Measurements from ENCODE around the gene RBP3. TPM values are rescaled to one million over a fixed set of nuclear protein-coding genes. Genes with fewer than 3 reads are reported as not detected.
A peak's percentile ranks its signal among the peaks of the same experiment; 100 is the strongest.

Gene RBP3
- total RNA-seq, 1 donor from 2014 or later: not detected

DNA sequence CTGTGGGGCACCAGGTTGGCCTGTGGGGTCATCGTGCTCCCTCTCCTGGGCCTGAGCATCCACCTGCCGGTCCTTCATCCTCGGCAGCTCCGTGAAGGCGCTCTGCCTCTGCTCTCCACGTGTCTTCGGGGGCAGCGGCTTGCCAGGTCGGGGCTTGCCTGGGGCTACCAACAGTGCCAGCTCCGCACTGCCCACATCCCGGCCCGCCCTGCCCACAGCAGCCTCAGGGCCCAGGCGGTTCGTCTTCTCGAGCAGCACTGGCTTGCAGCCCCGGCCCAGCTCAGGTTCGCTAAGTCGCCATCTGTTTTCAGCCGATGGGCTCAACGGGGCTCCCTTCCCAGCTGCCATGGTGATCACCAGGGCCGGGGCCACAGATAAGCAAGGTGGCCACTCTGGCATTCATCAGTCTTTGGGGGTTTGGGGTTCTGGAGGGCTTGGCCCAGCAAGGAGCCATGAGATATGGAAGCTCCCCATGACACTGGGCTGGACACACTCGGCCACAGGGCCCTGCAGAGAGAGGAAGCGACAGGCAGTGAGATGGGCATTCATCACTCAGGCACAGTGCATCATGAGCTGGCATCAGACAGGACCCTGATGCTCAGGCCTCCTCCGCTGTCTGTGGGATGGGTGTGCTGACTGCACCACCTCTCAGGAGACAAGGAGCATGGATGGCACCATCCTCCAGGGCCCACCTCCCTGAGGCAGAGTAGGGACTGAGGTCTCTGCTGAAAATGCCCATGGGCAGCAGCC is 20.4 kb downstream of the RBP3 start:
- no peaks in the 10 kb centered on the region for H3K36me3 Mint-ChIP-seq (ENCODE audit: low read depth)
- POLR2A ChIA-PET: no interaction called here
- H3K4me3 Mint-ChIP-seq: no peak overlapping the region
- H3K9me3 Mint-ChIP-seq: no peaks in the 10 kb centered on the region
- no peaks in the 10 kb centered on the region for H3K4me1 Mint-ChIP-seq
- intact Hi-C loops (cut with micrococcal nuclease): no loop called here
- TF ChIP-seq, protein P1, sequence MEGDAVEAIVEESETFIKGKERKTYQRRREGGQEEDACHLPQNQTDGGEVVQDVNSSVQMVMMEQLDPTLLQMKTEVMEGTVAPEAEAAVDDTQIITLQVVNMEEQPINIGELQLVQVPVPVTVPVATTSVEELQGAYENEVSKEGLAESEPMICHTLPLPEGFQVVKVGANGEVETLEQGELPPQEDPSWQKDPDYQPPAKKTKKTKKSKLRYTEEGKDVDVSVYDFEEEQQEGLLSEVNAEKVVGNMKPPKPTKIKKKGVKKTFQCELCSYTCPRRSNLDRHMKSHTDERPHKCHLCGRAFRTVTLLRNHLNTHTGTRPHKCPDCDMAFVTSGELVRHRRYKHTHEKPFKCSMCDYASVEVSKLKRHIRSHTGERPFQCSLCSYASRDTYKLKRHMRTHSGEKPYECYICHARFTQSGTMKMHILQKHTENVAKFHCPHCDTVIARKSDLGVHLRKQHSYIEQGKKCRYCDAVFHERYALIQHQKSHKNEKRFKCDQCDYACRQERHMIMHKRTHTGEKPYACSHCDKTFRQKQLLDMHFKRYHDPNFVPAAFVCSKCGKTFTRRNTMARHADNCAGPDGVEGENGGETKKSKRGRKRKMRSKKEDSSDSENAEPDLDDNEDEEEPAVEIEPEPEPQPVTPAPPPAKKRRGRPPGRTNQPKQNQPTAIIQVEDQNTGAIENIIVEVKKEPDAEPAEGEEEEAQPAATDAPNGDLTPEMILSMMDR (IDR thresholded peaks at IDR 0.05): no peak
- peaks cover 10% of the 10 kb centered on the region for H3K27me3 Mint-ChIP-seq
- CTCF ChIA-PET: no interaction called here
- no peak overlapping the region for H3K27ac Mint-ChIP-seq
- no peak for ATAC-seq (ENCODE audit: low read depth)
- peak; percentile 9 for DNase-seq

DNA sequence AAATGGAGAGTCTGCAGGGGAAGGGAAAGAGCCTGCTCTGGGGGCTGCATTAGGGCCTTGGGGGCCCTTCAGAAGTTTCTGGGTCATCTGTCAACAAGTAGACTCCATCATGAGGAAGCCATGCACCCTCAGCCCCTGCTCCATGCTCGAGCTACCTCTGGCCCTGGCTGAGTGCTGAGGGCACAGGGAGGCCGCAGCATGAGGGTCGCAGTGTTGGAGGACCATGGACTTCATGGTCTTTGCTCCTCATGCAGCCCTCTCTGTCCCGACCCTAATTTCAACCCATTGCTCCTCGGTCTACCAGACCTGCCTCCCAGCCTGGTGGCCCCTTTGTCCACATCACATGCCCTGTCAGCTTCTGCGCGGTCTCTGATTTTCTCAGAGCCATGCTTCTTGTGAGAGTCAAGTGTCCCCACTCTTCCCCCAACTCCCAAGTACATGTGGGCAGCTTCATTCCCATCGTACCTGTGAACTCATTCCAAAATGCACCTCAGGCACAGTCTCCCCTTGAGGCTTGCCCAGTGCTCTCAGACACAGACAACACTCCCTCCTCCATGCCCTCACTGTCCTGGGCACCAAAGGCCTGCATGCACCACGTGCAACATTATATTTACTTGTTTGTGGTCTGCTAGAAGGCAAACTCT is 21.2 kb downstream of the RBP3 start:
- DNase-seq (peak; percentile 3), ATAC-seq (ENCODE audit: low read depth) (no peak)
- POLR2A ChIA-PET: no interaction called here
- no peaks in the 10 kb centered on the region for H3K36me3 Mint-ChIP-seq (ENCODE audit: low read depth)
- intact Hi-C loops (cut with micrococcal nuclease): no loop called here
- H3K4me1 Mint-ChIP-seq: no peaks in the 10 kb centered on the region
- TF ChIP-seq, protein P1 (IDR thresholded peaks at IDR 0.05): no peak
- peaks cover 10% of the 10 kb centered on the region for H3K27me3 Mint-ChIP-seq
- no peak overlapping the region for H3K4me3 Mint-ChIP-seq
- H3K9me3 Mint-ChIP-seq: no peaks in the 10 kb centered on the region
- H3K27ac Mint-ChIP-seq: no peak overlapping the region
- CTCF ChIA-PET: no interaction called here

GRCh38 chr10:47370015-47370767 is 22.0 kb downstream of the RBP3 start:
- ATAC-seq (ENCODE audit: low read depth): no peak
- Mint-ChIP-seq H3K4me3 (no peak overlapping the region), H3K4me1 (no peaks in the 10 kb centered on the region), H3K36me3 (ENCODE audit: low read depth) (no peaks in the 10 kb centered on the region), H3K27ac (no peak overlapping the region), H3K9me3 (no peaks in the 10 kb centered on the region), H3K27me3 (peaks cover 10% of the 10 kb centered on the region)
- intact Hi-C loops (cut with micrococcal nuclease): no loop called here
- no peak for DNase-seq
- ChIA-PET POLR2A (no interaction called here), CTCF (no interaction called here)
- TF ChIP-seq, protein P1 (IDR thresholded peaks at IDR 0.05): no peak

DNA sequence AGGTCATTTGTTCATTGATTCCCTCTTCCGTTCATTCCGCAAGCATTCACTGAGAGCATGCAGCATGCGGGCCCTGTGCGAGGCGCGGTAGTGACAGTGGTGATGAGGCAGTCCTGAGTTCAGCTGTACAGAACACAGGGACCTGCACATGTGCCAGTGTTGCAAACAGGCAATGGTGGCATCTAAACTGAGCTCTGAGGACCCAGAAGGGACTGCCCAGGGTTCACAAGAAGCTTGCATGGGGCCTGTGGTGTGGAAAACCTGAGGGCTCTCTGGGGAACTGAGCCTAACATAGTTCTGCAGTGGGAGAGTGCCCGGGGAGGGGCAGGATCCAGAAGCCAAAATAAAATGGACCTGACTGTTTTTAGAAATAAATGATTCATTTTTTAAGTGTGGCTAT is 22.7 kb downstream of the RBP3 start:
- DNase-seq: peak; percentile 4
- H3K4me3 Mint-ChIP-seq: no peak overlapping the region
- POLR2A ChIA-PET: no interaction called here

More for the DNA sequence above, 22.7 kb downstream of the RBP3 start:
- Mint-ChIP-seq H3K36me3 (ENCODE audit: low read depth) (no peaks in the 10 kb centered on the region), H3K27me3 (peaks cover 14% of the 10 kb centered on the region), H3K4me1 (no peaks in the 10 kb centered on the region), H3K27ac (no peak overlapping the region), H3K9me3 (no peaks in the 10 kb centered on the region)
- CTCF ChIA-PET: no interaction called here
- intact Hi-C loops (cut with micrococcal nuclease): no loop called here
- TF ChIP-seq, protein P1 (IDR thresholded peaks at IDR 0.05): no peak
- no peak for ATAC-seq (ENCODE audit: low read depth)
